GM21825 (cell line): ENCODE data around the gene WSCD2.

Source experiments
- ATAC-seq: cut with Tn5 transposase; IDR thresholded peaks from one replicate; pipeline ENCODE4 v1.9.1; 2021; ENCODE audit warnings: mild to moderate bottlenecking, moderate library complexity; ENCODE audit not compliant: unreplicated experiment

Gene WSCD2

DNA sequence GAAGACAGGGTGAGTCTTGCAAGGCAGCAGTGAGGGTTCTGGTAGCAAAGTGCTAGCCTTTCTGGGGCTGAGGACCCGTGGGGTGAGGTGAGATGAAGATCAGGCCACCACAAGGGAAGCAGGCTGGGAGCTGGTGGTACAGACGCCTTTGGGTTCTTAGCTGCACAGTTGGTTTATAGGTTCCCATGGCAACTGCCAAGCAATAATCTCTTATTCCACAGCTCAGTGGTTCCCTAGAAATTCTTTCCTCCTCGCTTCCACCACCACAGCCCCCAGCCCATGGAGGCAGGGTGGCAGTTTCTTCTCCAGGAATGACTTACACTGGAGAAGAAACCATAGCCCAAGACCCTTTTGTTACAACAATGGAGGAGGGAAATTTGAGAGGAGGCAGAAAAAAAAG lies 127.9 kb downstream of the WSCD2 start:
- no peak for ATAC-seq

DNA sequence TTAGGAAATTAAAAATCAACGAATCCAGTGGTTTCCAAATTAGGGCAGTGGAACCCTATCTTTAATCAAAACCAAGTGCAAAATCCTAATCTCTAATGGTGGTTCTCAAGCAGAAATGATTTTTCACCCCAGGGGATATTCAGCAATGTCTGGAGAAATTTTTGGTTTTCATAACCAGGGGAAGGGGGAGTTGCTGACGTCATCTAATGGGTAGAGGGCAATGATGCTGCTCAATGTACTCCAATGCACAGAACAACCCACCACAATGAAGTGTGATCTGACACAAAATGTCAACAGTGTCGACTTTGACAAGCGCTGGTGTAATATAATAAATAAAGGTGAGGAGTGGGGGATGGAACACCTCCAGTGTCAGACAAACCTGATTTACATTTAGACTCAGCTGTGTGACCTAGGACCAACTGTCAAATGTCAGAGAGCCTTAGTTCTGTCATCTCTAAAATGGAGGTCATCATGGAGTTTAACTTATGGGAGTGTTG lies 128.6 kb downstream of the WSCD2 start:
- no peak for ATAC-seq

DNA sequence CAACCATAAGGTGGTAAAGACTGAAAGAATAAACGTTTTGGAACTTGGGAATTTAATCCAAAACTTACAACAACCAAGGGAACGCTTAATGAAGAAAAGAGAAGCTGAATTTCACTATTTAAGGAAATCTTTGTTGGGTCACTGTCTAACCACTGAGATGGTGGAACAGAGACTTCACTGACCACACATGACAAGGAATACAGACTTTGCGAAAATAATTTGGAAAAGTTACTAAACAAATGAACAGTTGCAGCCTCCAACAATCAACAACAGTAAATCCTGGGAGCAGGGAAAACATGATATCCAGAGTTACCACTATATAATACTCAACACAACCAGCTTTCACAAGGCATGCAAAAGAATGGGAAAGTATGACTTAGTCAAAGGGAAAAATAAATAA lies 131.0 kb downstream of the WSCD2 start:
- no peak for ATAC-seq

DNA sequence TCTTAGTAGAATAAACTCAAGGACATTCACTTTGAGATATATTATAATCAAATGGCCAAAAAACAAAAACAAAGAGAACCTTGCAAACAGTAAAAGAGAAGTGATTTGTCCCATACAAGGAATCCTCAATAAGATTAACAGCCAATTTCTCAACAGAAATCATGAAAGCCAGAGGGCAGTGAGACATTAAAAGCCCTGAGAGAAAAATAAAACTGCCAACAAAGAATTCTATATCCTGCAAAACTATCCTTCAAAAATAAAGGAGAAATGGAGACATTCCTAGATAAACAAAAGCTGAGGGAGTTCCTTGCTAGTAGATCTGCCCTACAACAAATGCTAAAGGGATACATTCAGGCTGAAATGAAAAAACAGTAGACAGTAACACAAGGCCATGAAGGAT lies 131.9 kb downstream of the WSCD2 start:
- no peak for ATAC-seq

DNA sequence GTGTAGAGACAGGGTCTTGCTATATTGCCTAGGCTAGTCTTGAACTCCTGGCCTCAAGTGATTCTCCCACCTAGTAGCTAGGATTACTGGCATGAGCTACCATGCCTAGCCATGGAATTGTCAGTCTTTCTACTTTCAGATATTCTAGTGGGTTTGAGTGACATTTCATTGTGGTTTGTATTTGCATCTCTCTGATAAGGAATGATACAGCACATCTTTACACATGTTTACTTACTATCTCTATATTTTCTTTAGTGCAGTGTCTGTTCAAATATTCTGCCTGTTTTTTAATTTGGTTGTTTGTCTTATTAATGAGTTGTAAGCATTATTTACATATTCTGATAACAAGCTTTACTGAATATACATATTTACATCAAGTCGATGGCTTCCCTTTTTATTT lies 136.4 kb downstream of the WSCD2 start:
- ATAC-seq: no peak

DNA sequence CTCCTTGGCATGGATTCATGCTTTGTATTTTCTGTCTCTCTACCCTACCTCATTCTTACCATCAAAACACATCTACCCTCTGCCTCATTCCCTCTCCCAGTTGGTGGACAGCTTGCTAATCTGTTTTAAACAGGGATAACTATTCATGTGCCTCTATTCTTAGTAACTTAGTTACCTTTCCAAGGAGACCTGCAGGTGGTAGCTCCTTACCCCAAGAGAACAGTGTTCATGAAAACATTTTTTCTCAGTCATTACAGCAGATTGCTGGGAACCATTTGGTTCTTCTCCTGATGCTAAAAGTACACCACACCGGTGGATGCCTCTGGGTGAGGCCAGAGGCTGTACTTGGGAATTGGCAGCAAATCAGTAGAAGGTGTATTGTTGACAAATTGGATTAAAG lies 137.0 kb downstream of the WSCD2 start:
- ATAC-seq: no peak

DNA sequence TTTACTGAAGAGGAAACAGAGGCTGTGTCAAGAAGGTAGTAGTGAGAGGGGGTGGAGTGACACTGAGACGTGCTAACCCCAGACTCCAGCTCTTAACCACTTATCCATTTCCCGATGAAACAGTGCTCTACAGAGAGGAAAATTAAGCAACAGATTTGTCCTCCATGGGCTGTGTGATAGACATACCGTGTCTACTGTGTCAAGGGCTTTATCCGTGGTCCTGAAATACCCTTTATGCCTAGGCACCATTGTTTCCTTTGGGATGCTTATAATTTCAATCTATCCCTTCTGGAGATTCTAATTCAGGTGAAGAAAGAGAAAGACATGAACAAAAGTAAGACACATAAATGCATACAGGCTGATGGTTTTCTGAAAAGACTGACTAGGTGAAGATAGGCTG lies 138.4 kb downstream of the WSCD2 start:
- ATAC-seq: no peak

DNA sequence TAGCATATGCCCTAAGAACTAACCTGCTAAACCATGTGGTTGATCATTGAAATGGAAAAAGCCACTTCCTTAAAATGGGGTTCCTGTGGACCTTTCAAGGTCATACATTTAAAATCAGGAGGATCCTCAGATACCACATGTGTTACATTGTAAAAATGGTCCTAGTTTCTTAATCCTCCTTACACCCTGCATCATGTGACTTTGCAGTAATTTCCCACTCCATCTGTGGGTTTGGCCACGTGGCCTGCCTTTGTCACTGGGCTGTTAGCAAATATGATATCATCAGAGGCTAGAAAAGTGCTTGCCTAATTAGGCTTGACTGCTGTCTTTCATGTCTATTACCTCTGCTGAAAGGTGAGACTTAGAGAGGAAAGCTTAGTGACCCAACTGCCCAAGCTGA lies 139.3 kb downstream of the WSCD2 start:
- ATAC-seq: no peak

DNA sequence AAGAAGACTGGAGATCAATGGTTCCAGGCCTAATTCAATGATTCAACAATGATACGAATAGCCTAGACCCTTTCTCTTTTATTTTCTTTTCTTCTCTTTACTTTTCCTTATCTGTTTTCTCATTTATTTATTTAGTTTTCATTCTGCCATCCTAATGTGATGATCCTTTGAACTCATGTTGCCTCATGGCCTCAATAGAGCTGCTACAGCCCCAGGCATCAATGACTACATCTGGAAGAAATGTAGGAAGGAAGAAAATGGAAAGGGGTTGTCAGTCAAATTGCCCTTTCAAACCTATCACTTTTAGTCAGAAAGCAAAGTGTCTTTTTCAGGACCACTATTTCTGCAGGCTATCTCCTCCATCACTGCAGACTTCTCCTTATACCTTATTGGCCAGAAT lies 140.1 kb downstream of the WSCD2 start:
- ATAC-seq: no peak

DNA sequence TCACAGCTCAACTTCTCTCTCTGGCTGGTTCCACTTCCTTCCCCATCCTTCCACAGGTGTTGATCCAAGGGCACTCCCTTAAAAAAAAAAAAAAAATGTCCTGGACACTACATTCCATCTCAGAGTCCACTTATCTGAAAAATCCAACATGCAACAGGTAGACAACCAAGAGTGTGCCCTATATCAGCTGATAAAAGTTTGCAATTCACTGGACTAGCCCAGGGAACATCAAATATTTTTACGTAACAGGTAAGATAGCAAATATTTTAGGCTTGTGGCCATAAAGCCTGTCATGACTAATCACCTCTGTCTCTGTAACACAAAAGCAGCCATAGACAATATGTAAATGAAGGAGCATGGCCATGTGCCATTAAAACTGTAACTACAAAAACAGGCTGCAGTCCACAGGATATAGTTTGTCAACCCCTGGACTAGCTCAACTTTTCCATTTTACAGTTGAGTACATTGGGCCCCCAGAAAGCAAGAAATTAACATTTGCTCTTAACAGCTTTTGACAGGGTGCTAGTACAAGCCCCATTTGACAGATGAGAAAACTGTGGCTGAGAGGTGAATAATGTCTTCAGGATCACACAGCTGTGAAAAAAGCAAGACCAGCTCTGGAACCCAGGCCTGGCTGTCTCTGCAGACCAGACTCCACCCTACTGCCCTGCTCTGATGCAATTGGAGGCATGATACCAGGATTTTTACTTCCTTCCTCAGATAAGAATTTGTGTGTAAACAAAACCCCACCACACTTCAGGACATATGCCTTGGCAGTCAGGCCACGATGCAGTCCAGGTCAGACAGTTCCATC lies 141.2 kb downstream of the WSCD2 start:
- ATAC-seq: no peak

DNA sequence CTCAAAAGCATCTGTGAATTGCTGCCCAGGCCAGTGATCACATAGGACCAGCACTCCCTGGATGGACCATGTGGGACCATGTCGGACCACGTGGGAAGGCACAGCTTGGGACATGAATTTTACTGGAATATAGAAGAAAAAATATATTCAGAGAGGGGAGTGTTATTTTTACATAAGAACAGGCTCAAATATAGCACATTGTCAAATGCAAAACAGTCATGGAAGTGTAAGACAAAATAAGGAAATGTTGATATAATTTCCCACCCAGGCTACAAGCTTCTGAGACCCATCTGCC lies 141.7 kb downstream of the WSCD2 start:
- no peak for ATAC-seq

DNA sequence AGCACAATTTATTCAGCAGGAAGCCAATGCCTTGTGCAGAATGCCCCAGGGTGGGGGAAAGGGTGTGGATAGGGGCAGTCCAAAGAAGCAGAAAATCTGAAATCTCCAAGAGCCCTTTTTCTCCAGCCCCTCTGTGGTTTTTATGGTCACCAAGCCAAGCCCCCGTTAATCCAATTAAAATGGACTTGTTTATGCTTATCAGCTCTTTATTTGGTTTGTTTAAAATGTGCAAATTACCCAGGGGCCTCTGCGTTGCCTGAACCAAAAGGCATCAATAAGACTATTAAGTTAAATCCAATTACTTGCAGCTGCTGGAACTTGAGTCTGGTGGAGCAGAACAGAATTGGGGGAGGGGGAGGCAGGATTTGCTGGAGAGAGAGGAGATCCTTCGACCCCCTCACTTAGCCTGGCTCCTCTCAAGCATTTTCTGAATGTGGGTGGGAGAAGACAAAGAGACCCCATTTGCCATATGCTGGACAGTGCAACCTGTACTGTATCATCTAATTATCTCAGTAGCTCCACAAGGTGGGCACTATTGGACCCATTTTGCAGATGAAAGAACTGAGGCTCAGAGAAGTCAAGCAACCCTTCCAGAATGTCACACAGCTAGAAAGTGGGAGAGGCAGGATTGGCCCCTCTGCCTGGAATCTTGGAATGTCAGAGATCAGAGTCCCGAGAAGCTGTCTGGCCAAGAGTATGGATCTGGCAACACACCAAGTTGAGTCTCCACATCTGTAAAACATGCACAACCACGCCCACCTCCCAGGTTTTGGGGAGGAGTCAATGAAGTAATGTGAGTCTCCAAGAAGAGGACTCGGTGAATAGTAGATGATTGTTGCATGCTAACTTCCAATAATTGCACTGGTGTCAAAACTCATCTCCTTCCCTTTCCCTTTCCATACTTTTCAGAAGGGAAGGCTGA lies 143.1 kb downstream of the WSCD2 start:
- no peak for ATAC-seq

DNA sequence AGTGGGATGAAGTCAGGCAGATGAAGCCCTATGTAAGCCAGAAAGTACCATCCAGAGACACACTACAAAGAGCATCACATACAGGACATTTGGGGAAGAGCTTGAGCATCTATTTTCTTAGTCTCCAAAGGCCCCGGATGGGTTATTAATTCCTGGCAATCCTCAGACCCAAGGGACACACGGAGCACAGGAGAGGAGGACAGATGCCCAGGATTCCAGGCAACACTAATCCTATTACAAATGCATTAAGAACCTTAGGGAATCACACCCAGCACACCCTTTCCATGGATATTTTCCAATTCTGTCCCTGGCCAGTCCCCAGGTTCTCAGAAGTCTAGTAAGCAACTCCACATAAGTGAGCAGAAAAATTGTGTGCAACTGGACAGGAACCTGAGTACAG lies 144.1 kb downstream of the WSCD2 start:
- no peak for ATAC-seq

DNA sequence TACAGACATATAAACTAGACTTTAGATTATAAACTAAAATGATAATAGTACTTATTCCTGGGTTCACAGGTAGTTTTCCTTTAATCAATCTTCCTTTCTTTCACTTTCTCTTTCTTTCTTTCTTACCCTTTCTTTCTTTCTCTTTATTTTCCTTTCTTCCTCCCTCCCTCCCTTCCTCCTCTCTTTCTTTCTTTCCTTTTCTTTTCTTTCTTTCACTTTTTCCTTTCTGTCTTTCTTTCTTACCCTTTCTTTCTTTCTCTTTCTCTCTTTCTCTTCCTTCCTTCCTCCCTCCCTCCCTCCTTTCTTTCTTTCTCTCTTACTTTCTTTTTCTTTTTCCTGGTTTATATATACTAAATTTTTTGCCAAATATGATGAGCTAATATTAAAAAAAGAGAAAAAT lies 148.5 kb downstream of the WSCD2 start:
- no peak for ATAC-seq

DNA sequence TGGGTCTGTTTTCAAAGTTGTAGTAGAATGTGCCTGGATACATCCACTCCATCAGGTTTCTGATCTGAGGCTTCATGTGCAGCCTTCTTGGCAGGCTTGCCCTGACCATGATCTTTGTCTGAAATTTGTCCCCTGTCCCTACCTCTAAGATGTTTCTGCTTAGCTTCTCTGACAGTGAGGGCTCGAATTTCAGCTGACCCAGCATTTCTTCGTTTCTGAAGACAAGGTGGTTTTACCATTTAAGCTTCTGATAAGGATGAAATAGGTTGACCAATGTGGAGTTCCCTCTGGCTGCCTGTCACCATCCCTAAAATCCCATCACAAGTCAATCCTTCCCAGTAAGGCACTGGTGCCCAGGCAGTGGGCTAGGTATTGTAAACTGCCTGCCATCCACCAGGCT lies 153.1 kb downstream of the WSCD2 start:
- no peak for ATAC-seq

DNA sequence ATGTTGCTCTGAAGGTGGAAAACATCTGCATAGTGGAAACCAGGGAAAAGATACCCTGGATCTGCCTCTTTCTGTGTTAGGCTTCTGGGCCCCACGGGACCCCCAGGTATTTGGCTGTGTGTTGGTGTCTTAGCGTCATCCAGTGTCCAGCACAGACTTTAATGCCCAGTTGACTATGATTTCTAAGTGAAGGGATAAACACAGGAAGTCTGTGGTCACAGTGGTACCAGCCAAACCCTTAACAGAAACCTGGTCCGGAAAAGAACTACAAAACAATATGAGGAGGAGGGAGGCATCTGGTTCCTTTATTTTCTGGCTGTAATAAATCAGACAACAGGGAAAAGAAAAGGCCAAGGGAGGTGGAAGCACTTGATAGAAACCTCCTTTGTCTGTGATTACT lies 153.6 kb downstream of the WSCD2 start:
- no peak for ATAC-seq

DNA sequence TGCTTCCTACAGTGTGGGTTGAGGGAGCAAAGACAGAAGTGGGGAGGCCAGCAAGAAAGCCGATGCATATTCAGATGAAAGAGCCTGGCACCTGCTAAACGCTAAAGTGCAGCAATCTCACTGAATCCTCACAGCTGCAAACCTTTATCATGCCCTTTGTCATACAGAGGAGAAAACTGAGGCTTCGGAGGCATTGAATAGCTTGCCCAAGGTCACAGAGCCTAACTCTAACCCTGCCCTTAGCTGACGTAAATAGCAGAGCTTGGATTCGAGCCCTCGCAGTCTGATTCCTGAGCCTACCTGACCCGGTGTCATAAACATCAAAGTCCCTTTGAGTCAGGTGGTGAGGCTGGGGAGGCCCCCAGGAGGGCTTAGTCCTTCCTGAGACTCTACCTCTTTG lies 155.1 kb downstream of the WSCD2 start:
- ATAC-seq: no peak

DNA sequence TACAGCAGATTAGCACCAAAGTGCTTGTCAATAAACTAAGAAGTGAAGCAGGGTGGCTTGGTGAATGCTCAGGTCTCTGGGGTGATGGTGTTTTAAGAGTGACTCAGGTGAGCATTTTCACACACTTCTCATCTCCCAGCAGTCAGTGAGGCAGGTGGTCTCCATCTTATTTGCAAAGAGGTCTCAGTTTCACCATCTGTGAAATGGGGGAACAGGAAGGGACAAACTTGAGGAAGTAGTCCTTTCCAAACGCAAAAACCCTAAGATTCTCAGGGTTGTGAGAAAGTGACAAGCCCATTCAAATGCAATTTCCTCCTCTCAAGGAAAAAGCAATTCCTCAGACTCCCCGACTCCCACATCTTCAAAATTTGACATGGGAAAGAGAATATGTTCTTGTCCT lies 155.9 kb downstream of the WSCD2 start:
- no peak for ATAC-seq

DNA sequence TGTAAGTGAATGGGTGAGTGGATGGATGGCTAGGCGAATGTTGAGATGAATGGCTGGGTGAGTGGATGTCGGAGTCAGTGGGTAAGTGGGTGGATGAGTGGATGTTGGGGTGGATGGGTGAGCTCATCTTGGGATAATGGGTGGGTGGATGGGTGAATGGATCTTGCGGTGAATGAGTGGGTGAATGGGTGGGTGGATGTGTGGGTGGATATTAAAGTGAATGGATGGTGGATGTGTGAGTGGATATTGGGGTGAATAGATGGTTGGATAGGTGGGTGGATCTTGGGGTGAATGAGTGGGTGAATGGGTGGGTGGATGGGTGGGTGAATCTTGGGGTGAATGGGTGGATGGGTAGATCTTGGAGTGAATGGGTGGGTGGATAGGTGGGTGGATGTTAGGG lies 158.1 kb downstream of the WSCD2 start:
- ATAC-seq: no peak

DNA sequence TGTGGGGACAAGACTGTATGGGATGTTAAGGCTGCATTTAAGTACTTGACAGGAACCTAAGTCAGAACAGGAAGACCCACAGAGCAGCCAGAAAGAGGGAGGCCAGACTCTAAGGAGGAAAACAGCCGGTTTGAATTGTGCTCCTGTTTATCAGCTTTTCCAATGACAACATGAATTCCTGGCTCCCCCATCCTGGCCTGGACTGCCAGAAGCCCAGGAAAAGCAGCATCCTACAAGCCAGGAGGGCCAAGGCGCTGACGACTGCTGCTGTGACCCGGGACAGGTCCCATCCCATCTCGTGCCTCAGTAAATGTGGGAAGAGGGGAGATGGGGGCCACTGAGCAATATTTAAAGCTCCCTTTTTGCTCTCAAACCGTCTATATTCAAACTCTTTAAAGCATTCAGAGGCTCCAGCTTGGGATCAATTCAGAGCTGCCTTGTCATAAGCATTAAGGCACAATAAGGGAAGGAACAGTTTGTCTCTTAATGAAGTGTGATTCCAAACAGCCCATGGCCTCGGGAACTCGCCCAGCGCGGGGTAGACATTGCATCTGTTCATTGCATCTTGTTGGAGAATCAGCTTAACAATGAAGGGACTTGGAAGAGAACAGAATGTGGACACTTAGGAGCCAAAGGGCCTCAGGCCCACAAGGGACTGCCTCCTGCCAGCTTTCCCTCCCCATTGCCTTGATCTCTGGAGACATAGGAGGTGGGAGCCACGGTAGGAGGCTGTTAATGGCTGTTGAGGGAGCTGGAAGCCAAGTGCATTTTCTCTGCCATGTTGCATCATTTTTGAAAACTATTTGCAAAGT lies 160.5 kb downstream of the WSCD2 start:
- ATAC-seq: no peak

DNA sequence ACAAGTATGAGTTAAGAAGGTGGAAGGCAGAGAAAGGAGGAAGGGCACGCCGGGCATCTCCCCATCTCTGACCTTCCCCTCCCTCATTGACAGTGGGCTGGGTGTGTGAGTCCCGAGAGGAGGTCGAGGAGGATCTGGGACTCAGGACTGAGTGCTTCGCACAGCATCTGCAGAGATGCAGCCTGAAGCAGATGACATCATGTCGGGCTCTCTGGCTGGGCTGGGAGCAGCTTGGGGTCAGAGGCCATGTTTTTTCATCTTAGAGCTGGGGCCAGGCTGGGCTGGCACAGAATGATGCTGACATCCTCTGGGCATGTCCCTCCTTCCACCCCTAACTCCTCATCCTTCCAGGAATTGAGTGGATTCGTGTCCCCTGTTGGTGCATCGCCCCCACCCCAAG lies 166.6 kb downstream of the WSCD2 start:
- ATAC-seq: no peak
